Tibial artery (tissue), 4 donors: ENCODE data around the gene CGNL1.

Experiments used
- DNase-seq, 2 donors: peaks; one replicate each; pipeline ENCODE4 v3.0.0-alpha.2; 2019
- H3K27ac ChIP-seq, 2 donors: fragments of 200-600 bp; sonication (generic) in 1 of 2; 1 replicate in 1 of 2; 2 replicates in 1 of 2; pipeline ENCODE4 v1.5.1; 2018 to 2019; ENCODE audit warnings: mild to moderate bottlenecking in 1 of 2
- H3K27me3 ChIP-seq, 2 donors: fragments of 200-600 bp; sonication (generic) in 1 of 2; one replicate each; pipeline versions ENCODE4 v1.5.1 to v1.6.0; 2016 to 2019
- H3K36me3 ChIP-seq, 3 donors: fragments of 200-600 bp; sonication (generic) in 2 of 3; one replicate each; pipeline ENCODE4 v1.5.1; 2016 to 2019; ENCODE audit warnings: mild to moderate bottlenecking in 2 of 3
- H3K4me1 ChIP-seq, 4 donors: fragments of 200-600 bp; sonication (generic) in 2 of 4; 1 replicate in 3 of 4; 2 replicates in 1 of 4; pipeline ENCODE4 v1.5.1; 2016 to 2019
- H3K4me3 ChIP-seq, 2 donors: fragments of 200-600 bp; sonication (generic) in 1 of 2; 1 replicate in 1 of 2; 2 replicates in 1 of 2; pipeline ENCODE4 v1.5.1; 2018 to 2019; ENCODE audit warnings: mild to moderate bottlenecking in 2 of 2
- H3K9me3 ChIP-seq, 3 donors: fragments of 200-600 bp; sonication (generic) in 1 of 3; one replicate each; pipeline ENCODE4 v1.5.1; 2016 to 2019
- CTCF ChIP-seq, 2 experiments: fragments of 200-600 bp in 1 of 2; fragments of 450-650 bp in 1 of 2; IDR thresholded peaks; one replicate each; pipeline ENCODE4 v1.5.1; 2017 to 2019; ENCODE audit warnings: antibody characterized with exemption in 2 of 2, mild to moderate bottlenecking in 1 of 2, moderate library complexity in 1 of 2
- intact Hi-C: fragments of 100-400 bp; cut with DNase I; formaldehyde crosslinking; loops from one replicate; pipeline ENCODE4 v1.15.0; 2023; ENCODE audit warnings: low total_unique reads

Gene CGNL1

GRCh38 chr15:57380854-57381253 lies 4.5 kb downstream of the CGNL1 start:
- H3K4me1 ChIP-seq: peaks cover 0 to 20% (median 14%) of the 10 kb centered on the region in 4 donors
- no peak for DNase-seq
- no peak overlapping the region for H3K27ac ChIP-seq
- H3K36me3 ChIP-seq: no peaks in the 10 kb centered on the region
- TF ChIP-seq CTCF (IDR thresholded peaks at IDR 0.05): no peak
- intact Hi-C loops: no loop called here
- no peak overlapping the region for H3K4me3 ChIP-seq
- H3K27me3 ChIP-seq: peaks cover 0 to 17% of the 10 kb centered on the region in 2 donors
- no peaks in the 10 kb centered on the region for H3K9me3 ChIP-seq

- no peak for DNase-seq
- Histone ChIP-seq H3K27ac (no peak overlapping the region), H3K4me3 (no peak overlapping the region)
Observed at GRCh38 chr15:57382215-57382614, 5.9 kb downstream of the CGNL1 start.

GRCh38 chr15:57382969-57383368 lies 6.7 kb downstream of the CGNL1 start:
- Histone ChIP-seq H3K9me3 (no peaks in the 10 kb centered on the region), H3K27me3 (peaks cover 0 to 8% of the 10 kb centered on the region in 2 donors), H3K4me3 (no peak overlapping the region), H3K36me3 (no peaks in the 10 kb centered on the region), H3K4me1 (peaks cover 0 to 7% (median 0%) of the 10 kb centered on the region in 4 donors), H3K27ac (no peak overlapping the region)
- DNase-seq: no peak
- intact Hi-C loops: no loop called here
- no peak for TF ChIP-seq CTCF (IDR thresholded peaks at IDR 0.05)

More at GRCh38 chr15:57382215-57382614, 5.9 kb downstream of the CGNL1 start:
- no peaks in the 10 kb centered on the region for H3K36me3 ChIP-seq
- peaks cover 0 to 9% of the 10 kb centered on the region in 2 donors for H3K27me3 ChIP-seq
- intact Hi-C loops: no loop called here
- no peaks in the 10 kb centered on the region for H3K9me3 ChIP-seq
- TF ChIP-seq CTCF (IDR thresholded peaks at IDR 0.05): no peak
- H3K4me1 ChIP-seq: peaks cover 0 to 9% (median 3%) of the 10 kb centered on the region in 4 donors

GRCh38 chr15:57384024-57384423 lies 7.7 kb downstream of the CGNL1 start:
- intact Hi-C loops: no loop called here
- no peak for TF ChIP-seq CTCF (IDR thresholded peaks at IDR 0.05)
- H3K4me3 ChIP-seq: no peak overlapping the region
- H3K27ac ChIP-seq: no peak overlapping the region
- H3K4me1 ChIP-seq: peaks cover 0 to 7% (median 0%) of the 10 kb centered on the region in 4 donors
- peaks cover 0 to 5% of the 10 kb centered on the region in 2 donors for H3K27me3 ChIP-seq
- H3K9me3 ChIP-seq: no peaks in the 10 kb centered on the region
- DNase-seq: no peak
- H3K36me3 ChIP-seq: no peaks in the 10 kb centered on the region

GRCh38 chr15:57384816-57385215 lies 8.5 kb downstream of the CGNL1 start:
- no peak for TF ChIP-seq CTCF (IDR thresholded peaks at IDR 0.05)
- H3K27ac ChIP-seq: no peak overlapping the region

GRCh38 chr15:57385923-57386390 lies 9.7 kb downstream of the CGNL1 start:
- peaks cover 0 to under 1% of the 10 kb centered on the region in 2 donors for H3K27me3 ChIP-seq
- H3K36me3 ChIP-seq: no peaks in the 10 kb centered on the region
- peaks cover 0 to 7% (median 0%) of the 10 kb centered on the region in 4 donors for H3K4me1 ChIP-seq
- intact Hi-C loops: no loop called here
- H3K27ac ChIP-seq: no peak overlapping the region
- no peak for TF ChIP-seq CTCF (IDR thresholded peaks at IDR 0.05)
- no peak for DNase-seq
- H3K4me3 ChIP-seq: no peak overlapping the region
- H3K9me3 ChIP-seq: no peaks in the 10 kb centered on the region

More at GRCh38 chr15:57384816-57385215, 8.5 kb downstream of the CGNL1 start:
- Histone ChIP-seq H3K36me3 (no peaks in the 10 kb centered on the region), H3K4me1 (peaks cover 0 to 7% (median 0%) of the 10 kb centered on the region in 4 donors), H3K27me3 (peaks cover 0 to 5% of the 10 kb centered on the region in 2 donors), H3K4me3 (no peak overlapping the region), H3K9me3 (no peaks in the 10 kb centered on the region)
- intact Hi-C loops: no loop called here
- DNase-seq: no peak
